CD4-positive, alpha-beta T cell treated with Interleukin-15 for 4 hours (primary cell): Measurements from ENCODE around the gene RTL10.
A peak's percentile ranks its signal among the peaks of the same experiment; 100 is the strongest.

ENCODE experiments used
- DNase-seq: peaks from one replicate; pipeline ENCODE4 v3.0.0-alpha.2; 2020; ENCODE audit warnings: low spot score

Gene RTL10

DNA sequence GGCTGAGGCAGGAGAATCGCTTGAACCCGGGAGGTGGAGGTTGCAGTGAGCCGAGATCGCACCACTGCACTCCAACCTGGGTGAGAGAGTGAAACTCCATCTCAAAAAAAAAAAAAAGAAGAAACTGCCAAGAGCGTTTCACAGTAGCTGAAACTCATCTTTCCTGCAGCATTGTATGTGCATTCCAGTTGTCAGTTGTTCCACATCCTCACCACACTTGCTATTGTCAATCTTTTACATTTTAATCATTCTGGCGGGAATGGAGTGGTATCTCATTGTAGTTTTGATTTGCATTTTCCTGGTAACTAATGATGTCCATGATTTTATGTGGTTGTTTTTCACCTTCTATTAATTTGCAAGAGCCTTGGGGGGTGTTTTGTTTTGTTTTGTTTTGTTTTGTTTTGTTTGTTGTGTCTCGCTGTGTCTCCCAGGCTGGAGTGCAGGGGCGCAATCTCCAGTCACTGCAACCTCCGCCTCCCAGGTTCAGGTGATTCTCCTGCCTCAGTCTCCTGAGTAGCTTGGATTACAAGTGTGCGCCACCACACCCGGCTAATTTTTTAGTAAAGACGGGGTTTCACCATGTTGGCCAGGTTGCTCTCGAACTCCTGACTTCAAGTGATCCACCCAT, 8.1 kb upstream of the RTL10 start:
- no peak for DNase-seq

DNA sequence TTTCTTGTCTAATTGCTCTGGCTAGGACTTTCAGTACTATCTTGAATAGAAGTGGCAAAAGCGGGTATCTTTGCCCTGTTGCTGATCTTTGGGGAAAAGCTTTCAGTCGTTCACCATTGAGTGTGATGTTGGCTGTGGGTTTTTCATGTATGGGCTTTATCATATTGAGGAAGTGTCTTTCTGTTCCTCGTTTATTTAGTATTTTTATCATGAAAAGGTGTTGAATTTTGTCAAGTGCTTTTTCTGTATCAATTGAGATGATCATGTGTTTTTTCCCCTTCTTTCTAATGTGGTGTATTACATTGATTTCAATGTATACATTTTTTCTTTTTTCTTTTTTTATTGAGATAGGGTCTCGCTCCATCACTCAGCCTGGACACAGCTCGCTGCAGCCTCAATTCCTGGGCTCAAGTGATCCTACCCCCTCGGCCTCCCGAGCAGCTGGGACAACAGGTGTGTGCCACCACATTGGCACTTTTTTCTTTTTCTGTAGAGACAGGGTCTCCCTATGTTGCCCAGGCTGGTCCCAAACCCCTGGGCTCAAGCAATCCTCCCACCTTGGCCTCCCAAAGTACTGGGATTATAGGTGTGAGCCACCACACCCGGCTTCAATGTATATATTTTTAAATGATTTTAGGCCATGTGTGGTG, 5.3 kb upstream of the RTL10 start:
- DNase-seq: no peak

DNA sequence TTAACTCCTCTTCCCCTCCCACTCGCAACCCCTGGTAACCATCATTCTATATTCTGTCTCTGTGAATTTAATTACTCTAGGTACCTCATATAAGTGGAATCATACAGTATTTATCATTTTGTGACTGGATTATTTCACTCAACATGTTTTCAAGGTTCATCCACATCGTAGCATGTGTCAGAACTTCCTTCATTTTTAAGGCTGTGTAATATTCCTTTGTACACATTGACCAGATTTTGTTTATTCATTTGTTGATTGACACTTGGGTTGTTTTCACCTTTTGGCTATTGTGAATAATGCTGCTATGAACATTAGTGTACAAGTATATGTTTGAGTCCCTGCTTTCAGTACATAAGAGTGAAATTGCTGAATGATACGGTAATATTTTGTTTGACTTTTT, 2.7 kb upstream of the RTL10 start:
- no peak for DNase-seq

DNA sequence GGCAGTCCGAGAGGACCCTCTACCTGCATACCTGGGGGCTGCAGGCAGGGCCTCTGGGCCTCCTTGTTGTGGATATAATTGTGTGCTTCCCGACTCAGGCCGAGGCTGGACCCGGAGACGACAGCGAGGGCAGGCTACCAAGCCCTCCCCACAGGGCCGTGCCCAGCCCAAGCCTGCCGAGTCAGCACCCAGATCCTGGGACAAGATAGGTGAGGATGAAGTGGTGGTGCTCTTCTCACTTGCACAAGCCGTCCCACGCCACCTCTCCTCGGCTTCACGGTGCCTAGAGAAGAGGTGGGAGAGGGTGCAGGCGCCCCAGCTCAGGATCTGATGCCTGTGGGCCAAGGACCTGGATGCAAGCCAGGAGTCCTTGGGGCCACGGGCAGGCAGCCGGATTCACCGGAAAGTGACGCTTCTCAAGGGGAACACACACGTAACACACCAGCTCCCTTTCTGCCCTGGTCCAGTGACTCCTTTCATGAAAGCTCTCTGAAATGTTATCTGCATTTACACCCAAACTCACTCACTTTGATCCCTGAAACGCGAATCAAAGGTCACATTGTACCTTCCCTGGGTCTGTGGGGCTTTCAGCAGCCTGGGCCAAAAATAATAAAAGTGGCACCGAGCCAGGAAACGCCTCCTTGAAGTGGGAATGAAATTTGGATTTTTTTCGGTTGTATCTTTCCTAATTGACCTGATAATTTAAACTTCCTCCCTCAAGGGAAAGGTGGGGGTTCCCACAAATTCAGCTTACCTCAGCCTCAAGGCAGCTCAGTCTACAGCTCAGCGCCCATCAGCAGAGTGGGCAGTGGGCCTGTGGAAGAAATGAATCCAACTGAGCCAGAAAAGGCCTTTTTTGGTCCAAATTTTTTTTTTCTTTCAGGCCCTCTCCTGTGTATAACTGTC, 1.1 kb upstream of the RTL10 start:
- peak; percentile 45 for DNase-seq

DNA sequence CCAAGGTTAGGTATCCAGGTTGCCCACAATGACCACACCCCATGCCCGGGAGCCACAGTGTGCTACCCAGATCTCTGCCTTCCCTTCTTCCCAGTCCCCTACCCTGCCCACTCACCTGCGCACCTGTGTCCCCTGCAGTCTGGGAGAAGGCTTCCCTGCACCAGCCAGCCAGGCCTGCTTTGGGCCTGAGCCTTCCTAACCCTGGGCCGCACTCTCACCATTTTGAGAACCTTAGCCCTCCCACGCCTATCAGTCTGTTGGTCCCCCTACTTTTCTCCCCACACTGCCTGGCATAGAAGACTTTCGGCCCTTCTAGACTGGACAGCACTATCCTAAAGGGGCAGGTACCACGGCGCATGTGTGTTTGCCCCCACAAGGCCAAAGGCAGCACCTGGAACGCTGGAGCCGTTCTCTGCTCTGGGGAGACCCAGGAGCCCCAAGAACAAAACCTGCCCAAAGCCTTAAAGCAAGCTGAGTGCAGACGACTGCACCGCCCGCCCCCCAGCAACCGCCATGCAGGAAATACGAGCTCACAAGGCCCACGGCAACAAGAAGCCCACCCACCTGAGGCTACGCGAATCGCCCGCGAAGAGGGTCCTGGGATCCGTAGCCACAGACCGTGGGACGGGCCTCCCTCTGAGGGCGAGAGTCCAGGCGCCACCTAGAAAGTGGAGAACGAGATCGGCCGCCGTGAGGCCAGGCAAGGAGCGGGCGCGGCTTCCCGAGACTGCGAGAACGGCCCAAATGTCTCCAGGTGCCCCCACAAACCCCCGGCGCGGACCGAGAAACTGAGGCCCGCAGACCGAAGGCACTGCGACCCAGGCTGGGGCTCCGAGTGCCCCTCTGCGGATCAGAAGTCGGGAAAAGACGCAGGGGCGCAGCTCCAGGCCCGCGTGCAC, 546 bp downstream of the RTL10 start:
- no peak for DNase-seq

DNA sequence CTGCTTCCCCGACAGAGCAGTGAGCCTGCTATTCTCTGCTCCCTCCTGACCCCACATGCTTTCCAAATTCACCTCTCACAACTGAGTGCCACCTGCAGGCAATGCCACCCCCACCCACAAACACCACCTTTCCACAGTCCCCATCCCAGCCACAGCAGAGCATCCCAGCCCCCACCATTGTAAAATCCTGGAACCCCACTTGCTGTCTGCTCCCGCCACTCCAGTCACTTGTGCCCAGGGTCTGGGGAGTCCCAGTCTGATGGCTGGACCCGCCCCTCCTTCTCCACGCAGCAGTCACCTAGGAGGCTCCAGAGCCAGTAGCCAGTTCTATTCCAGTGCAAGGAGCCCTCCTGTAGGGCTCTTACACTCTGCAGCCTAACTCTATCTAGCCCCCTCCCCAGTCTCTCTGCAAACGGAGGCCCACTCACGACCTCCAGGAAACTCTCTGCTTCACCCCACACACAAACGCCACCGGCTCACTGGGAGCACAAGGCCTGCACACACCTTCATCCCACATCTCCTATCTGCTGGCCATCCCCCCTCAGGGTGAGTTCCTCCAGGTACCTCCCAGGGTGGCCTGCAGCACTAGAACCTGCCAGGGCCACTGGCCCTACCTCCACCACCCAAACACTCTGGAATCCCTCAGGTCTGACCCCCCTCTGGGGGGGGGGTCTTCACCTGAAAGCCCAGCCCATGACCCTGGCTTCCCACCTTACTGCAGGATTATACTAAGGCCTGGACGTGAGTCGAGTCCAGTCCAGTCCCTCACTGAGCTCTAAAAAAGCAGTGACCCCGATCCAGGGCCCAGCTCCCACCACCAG, 1.4 kb downstream of the RTL10 start:
- no peak for DNase-seq

DNA sequence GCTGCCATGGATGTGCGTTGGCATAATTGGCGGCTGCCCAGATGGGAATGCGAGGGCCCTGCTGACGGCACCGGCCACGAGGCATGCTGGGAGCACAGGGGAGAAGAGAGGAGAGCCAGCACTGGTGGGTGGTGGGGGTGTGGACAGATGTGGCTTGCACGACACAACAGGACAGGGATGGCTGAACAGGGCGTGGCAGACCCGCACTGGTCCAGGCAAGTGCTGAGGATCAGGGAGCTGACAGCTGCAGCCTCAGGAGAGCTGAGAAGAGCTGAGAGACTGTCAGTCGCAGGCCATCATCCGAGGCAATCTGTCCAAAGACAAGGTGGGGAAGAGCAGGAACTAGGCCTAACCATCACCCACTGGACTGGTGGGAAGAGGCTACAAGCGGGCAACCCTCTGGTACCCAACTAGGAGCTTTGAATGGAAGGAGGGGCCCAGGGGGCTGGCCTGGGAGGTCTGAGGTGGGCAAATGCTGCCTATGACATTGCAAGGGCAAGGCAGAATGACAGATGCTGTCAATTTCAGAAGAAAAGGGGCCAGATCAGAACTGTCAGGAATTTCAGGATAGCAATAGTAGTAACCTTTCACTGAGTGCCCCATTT, 2.4 kb downstream of the RTL10 start:
- no peak for DNase-seq

DNA sequence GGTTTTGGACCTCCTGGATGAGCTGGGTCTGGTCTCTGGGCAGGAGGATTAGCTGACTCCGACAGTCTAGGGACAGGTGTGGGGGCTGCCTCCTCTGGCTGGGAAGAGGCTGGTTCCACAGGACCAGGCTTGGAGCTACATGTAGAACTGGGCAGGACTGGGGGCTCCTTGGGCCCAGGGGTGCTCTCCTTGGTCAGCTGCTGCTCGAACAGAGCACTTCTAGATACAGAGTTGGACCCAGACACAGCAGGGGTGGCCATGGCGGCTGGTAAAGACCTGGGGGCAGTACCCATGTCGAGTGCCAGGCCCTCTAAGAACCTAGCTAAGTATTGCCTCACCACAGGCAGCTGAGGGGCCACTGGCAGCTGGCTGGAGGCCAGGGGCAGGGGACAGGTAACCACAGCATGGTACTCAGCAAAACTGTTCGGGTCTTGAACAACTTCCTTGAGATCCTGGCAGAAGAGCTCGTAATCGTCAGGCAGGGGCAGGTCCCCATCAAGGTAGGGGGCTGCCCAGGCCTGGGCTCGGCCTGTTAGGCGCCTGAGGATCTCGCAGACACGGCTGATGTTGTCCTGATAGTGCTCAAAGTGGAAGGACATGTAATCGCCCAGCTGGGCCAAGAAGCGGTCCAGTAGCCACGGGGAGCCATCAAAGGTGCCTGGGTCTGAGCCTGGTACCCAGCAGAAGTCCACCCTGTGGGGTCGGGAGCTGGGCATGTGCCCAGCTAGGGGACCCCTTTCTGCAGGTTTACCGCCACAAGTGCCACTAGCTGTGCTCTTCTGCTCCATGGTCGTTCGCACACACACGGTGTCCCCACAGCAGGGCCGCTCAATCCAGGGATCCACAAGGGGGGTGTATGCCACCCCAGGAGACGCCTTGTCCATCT, 3.1 kb downstream of the RTL10 start:
- DNase-seq: no peak

DNA sequence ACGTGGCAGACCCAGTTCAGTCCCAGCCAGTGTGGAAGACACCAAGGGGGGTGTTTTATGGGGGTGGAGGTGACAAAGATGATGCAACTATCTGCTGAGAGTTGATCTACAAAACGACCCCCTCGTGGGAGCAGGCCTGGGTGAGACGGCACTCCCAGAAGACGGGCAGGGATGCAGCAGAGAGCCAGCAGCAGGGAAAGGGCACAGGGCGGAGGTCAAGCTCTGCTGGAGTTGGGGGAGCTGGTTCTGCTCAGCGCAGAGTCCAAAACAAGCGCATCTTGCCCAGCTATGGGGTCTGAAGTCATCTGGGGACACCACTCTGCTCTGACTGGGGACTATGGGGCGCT, 3.9 kb downstream of the RTL10 start:
- DNase-seq: no peak

DNA sequence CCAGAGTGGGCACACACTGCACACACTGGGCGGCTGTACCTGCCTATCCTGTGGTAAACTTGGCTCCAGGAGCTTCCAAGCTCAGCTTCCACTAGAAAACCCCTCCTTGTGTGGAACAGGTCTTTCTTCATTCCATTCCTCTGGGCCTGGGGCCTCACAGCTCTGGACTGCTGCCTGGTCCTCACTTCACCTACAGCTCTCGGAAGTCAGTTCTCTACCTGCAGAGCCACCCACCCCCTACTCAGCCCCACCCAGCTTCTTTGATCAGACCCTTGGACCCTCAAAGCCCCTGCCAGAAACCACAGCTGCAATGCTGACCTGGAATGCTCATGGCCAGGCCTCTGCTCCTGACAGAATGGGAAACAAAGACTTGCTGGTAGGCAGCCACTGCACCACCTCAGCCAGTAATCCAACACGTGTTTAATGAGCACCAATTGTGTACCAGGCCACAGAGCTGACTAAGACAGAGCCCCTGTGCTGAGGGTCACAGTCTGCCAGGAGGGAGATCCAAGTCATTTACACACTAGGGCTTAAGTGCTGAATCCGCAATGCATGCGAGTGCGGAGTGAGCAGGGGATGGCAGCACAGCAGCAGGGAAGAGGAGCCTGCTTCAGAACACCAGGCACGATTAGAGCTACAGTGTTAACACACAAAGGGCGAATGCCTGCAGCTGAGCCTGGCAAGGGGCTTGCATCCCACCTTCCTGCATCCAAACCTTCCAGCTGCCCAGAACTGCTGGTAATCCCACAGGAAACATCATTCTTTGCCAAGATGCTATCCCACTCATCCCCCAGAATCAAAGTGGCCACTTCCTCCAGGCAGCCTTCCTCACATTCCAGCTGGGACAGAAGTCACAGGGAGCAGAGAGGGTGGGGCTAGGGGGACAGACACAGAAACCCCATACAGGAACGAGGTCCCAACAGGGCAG, 4.6 kb downstream of the RTL10 start:
- no peak for DNase-seq

DNA sequence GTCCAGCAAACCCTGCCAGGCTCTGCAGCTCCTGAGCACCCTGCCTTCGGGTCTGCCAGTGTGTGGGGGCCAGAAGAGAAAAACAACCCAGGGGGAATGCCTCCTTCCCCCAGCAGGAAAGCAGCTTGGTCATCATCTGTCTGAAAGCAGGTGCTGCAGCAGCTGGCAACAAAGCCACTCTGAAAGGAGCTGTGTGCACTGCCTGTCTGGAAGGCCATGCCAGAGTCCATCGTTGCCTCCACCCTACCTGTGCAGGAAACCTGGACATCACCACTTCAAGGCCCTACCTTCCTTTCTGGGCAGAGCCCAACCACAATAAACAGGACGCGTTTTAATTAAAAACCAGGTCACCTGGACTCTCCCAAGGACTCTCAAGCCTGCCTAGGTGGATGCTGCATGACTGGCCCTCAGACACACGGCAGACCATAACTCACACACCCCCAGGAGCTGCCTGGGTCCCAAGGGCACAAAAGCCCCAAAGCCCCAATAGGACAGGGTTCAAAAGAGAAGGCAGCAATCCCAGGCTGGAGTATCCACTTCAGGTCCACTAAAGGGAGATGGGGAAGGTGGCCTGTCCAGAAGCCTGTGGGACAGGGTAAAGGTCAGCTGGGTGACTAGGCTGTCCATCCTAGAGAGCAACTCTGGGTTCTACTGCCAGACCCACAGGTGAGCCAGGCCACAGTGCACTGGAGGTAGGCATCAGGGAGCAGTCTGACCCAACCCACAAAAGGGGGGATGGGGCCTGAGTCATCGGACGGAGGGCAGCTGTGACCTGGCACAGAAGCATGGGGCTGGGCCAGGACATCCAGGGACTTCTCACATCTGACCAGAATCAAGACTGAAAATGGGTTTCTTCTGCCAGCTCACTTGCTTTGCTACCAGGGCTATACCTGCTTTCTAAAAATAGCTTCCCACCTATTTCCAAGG, 6.1 kb downstream of the RTL10 start:
- no peak for DNase-seq

DNA sequence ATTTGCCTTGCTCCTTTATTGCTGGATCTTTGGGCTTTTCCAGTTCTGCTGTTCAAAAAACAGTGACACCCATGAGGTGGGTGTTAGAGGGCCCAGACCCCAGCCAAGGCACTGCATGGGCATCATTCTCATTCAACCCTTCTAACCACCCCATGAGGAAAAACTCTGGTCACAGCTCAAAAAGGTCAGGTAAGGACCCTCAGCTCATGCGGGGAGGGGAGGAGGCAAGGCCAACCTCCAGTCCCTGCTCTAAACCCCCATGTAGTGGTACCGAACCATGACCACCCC, 7.4 kb downstream of the RTL10 start:
- no peak for DNase-seq

DNA sequence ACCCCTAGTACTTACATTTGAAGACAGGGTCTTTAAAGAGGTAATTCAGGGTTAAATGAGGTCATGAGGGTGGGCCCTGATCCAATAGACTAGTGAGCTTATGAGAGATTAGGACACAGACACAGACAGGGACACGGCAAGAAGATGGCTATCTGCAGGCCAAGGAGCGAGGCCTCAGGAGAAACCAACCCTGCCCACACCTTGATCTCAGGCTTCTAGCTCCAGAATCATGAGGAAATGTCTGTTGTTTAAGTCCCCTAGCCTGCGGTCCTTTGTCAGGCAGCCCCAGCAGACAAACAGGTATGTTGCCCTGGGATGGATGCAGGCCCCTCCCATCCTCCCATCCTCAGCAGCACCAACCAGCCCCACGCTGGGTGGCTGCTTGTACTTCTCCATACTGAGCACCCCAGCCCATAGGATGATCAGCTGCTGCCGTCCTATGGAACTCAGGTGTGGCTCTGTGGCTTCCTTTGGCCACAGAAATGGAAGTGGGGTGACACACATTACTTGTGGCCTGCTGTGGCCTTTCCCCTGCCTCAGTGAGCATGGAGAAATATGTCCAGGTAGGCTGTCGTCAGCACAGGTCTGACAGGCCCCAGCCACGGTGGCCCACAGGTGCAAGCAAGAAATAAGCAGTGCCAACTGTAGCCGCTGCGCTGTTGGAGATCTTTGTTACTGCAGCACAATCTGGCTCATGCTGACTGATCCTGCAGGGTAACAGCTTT, 7.9 kb downstream of the RTL10 start:
- DNase-seq: no peak

DNA sequence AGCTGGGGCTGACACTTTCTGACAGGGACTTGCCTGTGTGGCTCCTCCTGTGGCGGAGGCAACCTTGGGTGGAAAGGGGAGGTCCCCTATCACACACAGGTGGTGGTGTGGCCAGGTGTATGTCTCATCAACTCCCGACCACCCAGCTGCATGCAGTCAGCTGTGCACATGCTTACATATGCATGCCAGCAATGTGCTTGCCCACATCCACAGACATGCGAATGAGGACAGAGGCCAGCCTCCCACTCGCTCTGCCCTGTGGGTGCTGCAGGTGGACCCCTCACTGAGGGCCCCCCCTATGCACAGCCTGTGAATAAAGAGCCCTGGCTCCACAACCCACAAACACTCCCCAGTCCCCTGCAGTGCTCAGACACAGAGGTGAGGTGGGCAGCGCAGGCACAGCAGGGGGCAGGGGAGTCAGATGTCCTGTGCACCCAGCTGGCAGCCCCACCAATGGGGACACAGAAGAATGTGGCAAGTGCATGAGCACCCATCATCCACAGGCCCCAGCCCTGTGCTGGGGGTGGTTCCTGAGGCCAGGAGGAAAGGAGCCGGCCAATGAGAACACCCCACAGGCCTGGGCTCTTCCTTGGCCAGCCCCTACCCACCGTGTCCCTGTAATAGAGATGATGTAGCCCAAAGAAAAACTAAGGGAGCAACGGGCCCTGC, 9.5 kb downstream of the RTL10 start:
- no peak for DNase-seq

DNA sequence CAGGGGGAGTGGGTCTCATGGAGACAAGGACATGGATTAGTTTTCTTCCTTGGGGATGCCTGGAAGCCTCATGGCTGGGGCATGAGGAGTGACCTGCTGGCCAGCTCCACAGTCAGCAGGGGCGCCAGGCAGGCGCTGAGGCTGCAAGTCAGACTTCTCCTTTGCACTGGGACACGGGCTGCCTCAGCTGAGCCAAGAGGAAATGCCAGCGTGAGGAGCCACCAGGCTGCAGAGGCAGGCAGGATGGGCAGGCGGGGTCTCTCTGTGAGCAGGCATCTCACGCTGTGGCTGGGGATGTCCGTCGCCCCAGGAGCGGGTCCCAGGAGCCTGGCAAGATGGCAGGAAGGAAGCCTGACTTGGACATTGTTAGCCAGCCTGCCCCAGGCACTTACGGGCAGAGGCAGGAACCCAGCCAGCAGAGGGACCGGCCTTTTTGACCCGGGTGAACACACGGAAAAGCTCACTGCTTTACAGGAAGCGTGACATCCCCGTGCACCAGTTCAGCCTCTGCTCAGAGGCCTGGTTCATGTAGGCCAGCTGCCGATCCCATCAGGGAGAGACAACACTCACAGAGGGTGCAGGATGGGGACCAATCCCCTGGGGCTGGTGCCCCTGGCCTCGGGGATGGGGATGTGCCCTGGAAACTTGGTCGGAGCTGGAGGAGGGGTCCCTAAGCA, 10.2 kb downstream of the RTL10 start:
- DNase-seq: no peak

DNA sequence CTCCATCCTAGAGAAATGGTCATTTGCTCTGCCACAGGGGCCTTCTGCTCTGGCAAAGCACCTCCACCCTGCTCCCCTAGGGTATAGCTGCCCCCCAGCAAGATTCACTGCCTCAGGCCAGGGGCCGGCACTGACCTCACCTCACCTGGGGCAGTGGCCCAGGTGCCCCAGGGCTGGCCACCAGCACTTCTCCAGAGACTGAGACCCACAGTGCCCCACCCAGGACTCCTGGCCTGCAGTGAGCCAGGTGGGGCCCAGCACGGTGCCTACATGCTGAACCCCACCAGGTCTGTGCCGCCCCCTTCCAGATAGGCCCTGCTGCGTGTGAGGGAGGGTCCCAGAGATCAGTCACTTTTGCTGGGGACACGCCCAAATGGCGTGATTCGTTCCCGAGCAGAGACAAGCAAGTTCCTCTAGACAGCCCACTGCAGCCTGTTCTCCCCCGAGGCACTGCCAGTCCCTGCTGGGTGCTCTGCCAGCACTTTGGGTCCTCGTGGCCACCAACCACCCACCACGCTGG, 10.8 kb downstream of the RTL10 start:
- DNase-seq: no peak
